Glutamatergic neuron (in vitro differentiated cells): ENCODE measurements around the gene SH3GLB2. TPM values are rescaled to one million over a fixed set of nuclear protein-coding genes. Genes with fewer than 3 reads are reported as not detected.
A peak's percentile ranks its signal among the peaks of the same experiment; 100 is the strongest.

Source experiments
- DNase-seq: peaks from one replicate; pipeline ENCODE4 v3.0.0; 2022
- H3K27ac Mint-ChIP-seq: one replicate; pipeline ENCODE4 v1.8.0; 2020; ENCODE audit warnings: mild to moderate bottlenecking, mixed read lengths, inconsistent platforms; ENCODE audit not compliant: unreplicated experiment
- H3K27me3 Mint-ChIP-seq: one replicate; pipeline ENCODE4 v1.8.0; 2020; ENCODE audit warnings: mild to moderate bottlenecking, moderate library complexity, mixed read lengths, inconsistent platforms; ENCODE audit not compliant: unreplicated experiment
- H3K36me3 Mint-ChIP-seq: one replicate; pipeline ENCODE4 v1.8.0; 2020; ENCODE audit warnings: mild to moderate bottlenecking, mixed read lengths, inconsistent platforms; ENCODE audit not compliant: unreplicated experiment
- H3K4me1 Mint-ChIP-seq: one replicate; pipeline ENCODE4 v1.8.0; 2020; ENCODE audit warnings: mild to moderate bottlenecking, low read depth, mixed read lengths, inconsistent platforms; ENCODE audit not compliant: unreplicated experiment
- H3K4me3 Mint-ChIP-seq: one replicate; pipeline ENCODE4 v1.8.0; 2020; ENCODE audit warnings: mild to moderate bottlenecking, mixed read lengths, inconsistent platforms; ENCODE audit not compliant: unreplicated experiment
- H3K9me3 Mint-ChIP-seq: one replicate; pipeline ENCODE4 v1.8.0; 2020; ENCODE audit warnings: mild to moderate bottlenecking, moderate library complexity, mixed read lengths, inconsistent platforms; ENCODE audit not compliant: unreplicated experiment
- CTCF ChIP-seq: fragments of 200-600 bp; sonication (generic); IDR thresholded peaks from one replicate; pipeline ENCODE4 v1.5.0; 2021; ENCODE audit not compliant: partially characterized antibody, unreplicated experiment
- total RNA-seq: library from RNA; stranded (reverse); fragmentation: NEBNext Ultra II Directional; extraction: Animal tissue kit (Norgen Biotek cat#: 25700); gene quantifications from one replicate; pipeline ENCODE4 v1.2.1, GENCODE V29; 2021; ENCODE audit not compliant: unreplicated experiment

SH3GLB2 gene
- total RNA-seq, 1 donor from 2014 or later: 143 TPM

GRCh38 chr9:128998462-128998861 lies 29.7 kb downstream of the SH3GLB2 start:
- no peak for DNase-seq
- H3K27me3 Mint-ChIP-seq: peaks cover 18% of the 10 kb centered on the region
- peaks cover 15% of the 10 kb centered on the region for H3K9me3 Mint-ChIP-seq
- TF ChIP-seq CTCF: no peak
- no peak overlapping the region for H3K27ac Mint-ChIP-seq
- no peak overlapping the region for H3K4me3 Mint-ChIP-seq
- H3K36me3 Mint-ChIP-seq: peaks cover 16% of the 10 kb centered on the region
- H3K4me1 Mint-ChIP-seq: peaks cover 1% of the 10 kb centered on the region

- H3K27ac Mint-ChIP-seq: no peak overlapping the region
- no peaks in the 10 kb centered on the region for H3K4me1 Mint-ChIP-seq
- DNase-seq: no peak
- H3K27me3 Mint-ChIP-seq: peaks cover 7% of the 10 kb centered on the region
- H3K4me3 Mint-ChIP-seq: no peak overlapping the region
- H3K36me3 Mint-ChIP-seq: peaks cover 16% of the 10 kb centered on the region
- TF ChIP-seq CTCF: no peak
- peaks cover 5% of the 10 kb centered on the region for H3K9me3 Mint-ChIP-seq
Measured at GRCh38 chr9:128995791-128996190, 32.3 kb downstream of the SH3GLB2 start.

- Mint-ChIP-seq H3K27ac (no peak overlapping the region), H3K27me3 (peaks cover 5% of the 10 kb centered on the region), H3K4me1 (no peaks in the 10 kb centered on the region), H3K4me3 (no peak overlapping the region), H3K9me3 (peaks cover 2% of the 10 kb centered on the region), H3K36me3 (peaks cover 16% of the 10 kb centered on the region)
- peak; percentile 48 for TF ChIP-seq CTCF
- DNase-seq: peak; percentile 60
Measured at GRCh38 chr9:128992995-128993394, 35.1 kb downstream of the SH3GLB2 start.

- no peaks in the 10 kb centered on the region for H3K4me1 Mint-ChIP-seq
- DNase-seq: no peak
- no peak overlapping the region for H3K27ac Mint-ChIP-seq
- peaks cover 2% of the 10 kb centered on the region for H3K27me3 Mint-ChIP-seq
- H3K36me3 Mint-ChIP-seq: no peaks in the 10 kb centered on the region
- no peaks in the 10 kb centered on the region for H3K9me3 Mint-ChIP-seq
- H3K4me3 Mint-ChIP-seq: no peak overlapping the region
- TF ChIP-seq CTCF: no peak
Measured at GRCh38 chr9:128987805-128988204, 40.3 kb downstream of the SH3GLB2 start.

- H3K4me3 Mint-ChIP-seq: no peak overlapping the region
- DNase-seq: no peak
- no peak for TF ChIP-seq CTCF
- no peak overlapping the region for H3K27ac Mint-ChIP-seq
- no peaks in the 10 kb centered on the region for H3K27me3 Mint-ChIP-seq
- H3K9me3 Mint-ChIP-seq: no peaks in the 10 kb centered on the region
- no peaks in the 10 kb centered on the region for H3K4me1 Mint-ChIP-seq
- H3K36me3 Mint-ChIP-seq: no peaks in the 10 kb centered on the region
Measured at GRCh38 chr9:128986671-128987070, 41.5 kb downstream of the SH3GLB2 start.
